RWPE1 (cell line): ENCODE results near the gene HNF1B.
"Not testable (repeated sequence)": the region's sequence is repeated elsewhere in the genome, so short reads cannot be mapped to it uniquely, and the experiment has no call there.

Experiments
- CTCF ChIA-PET: fragments of 350-600 bp; sonication (Branson Sonifier 250); formaldehyde crosslinking; extraction: SDS; loops from one replicate; lab custom pipeline; 2021; lab: Yijun Ruan, JAX
- POLR2A ChIA-PET: fragments of 400-600 bp; formaldehyde crosslinking; extraction: SDS; loops from one replicate; lab custom pipeline; 2020; ENCODE audit warnings: antibody characterized with exemption; ENCODE audit not compliant: low non-redundant PET; lab: Yijun Ruan, JAX
- DNase-seq: peaks from one replicate; pipeline ENCODE4 v3.0.0; 2012; ENCODE audit warnings: low spot score
- H3K27ac ChIP-seq: fragments of 450-650 bp; 2 replicates; pipeline ENCODE4 v1.5.1; 2017
- CTCF ChIP-seq: fragments of 450-650 bp; conservative IDR thresholded peaks from 2 replicates; pipeline ENCODE4 v1.5.1; 2017; ENCODE audit warnings: low read depth, mild to moderate bottlenecking

The HNF1B gene

GRCh38 chr17:37693328-37693727, 51.5 kb downstream of the HNF1B start:
- ChIA-PET POLR2A (no interaction called here), CTCF (no interaction called here)
- H3K27ac ChIP-seq: no peak overlapping the region
- no peak for DNase-seq
- TF ChIP-seq CTCF: no peak

GRCh38 chr17:37691807-37692206, 53.1 kb downstream of the HNF1B start:
- DNase-seq: no peak
- TF ChIP-seq CTCF: no peak
- POLR2A ChIA-PET: no interaction called here
- CTCF ChIA-PET: interaction anchor here (1.1 kb wide), 1 partner anchor 79 kb away, joined by 3 read pairs; no protein-coding TSS in a partner anchor
- H3K27ac ChIP-seq: no peak overlapping the region

- ChIA-PET POLR2A (no interaction called here), CTCF (interaction anchor here (1.3 kb wide), 1 partner anchor 12 kb away, joined by 3 read pairs; no protein-coding TSS in a partner anchor)
- no peak overlapping the region for H3K27ac ChIP-seq
- DNase-seq: no peak
- TF ChIP-seq CTCF: no peak
Measured at GRCh38 chr17:37689317-37689716, 55.5 kb downstream of the HNF1B start.

GRCh38 chr17:37683454-37683984, 61.3 kb downstream of the HNF1B start:
- no peak overlapping the region for H3K27ac ChIP-seq
- no peak for DNase-seq
- ChIA-PET POLR2A (no interaction called here), CTCF (no interaction called here)
- no peak for TF ChIP-seq CTCF

- no peak for DNase-seq
- ChIA-PET CTCF (no interaction called here), POLR2A (no interaction called here)
- H3K27ac ChIP-seq: no peak overlapping the region
- no peak for TF ChIP-seq CTCF
Measured at GRCh38 chr17:37682007-37682406, 62.9 kb downstream of the HNF1B start.

GRCh38 chr17:37679995-37680394, 64.9 kb downstream of the HNF1B start:
- POLR2A ChIA-PET, DNase-seq, CTCF ChIA-PET, H3K27ac ChIP-seq: not testable (repeated sequence)

GRCh38 chr17:37678036-37678435, 66.8 kb downstream of the HNF1B start:
- ChIA-PET CTCF (no interaction called here), POLR2A (no interaction called here)
- TF ChIP-seq CTCF: no peak
- DNase-seq: no peak
- H3K27ac ChIP-seq: no peak overlapping the region
